SK-N-SH treated with all-trans-retinoic acid at 6 μM for 48 hours (cell line): ENCODE results near the gene FAM229B.

Experiments used
- ATAC-seq: fragments of 200-7000 bp; cut with Tn5 transposase; 3 replicates; pipeline ENCODE4 v1.9.1; 2020; ENCODE audit warnings: mild to moderate bottlenecking, moderate library complexity
- ARNTL ChIP-seq: fragments of 450-650 bp; formaldehyde crosslinking; IDR thresholded peaks from 2 replicates; pipeline ENCODE4 v1.5.0; 2020; ENCODE audit warnings: low read depth, mild to moderate bottlenecking, moderate library complexity, borderline replicate concordance
- CREB5 ChIP-seq: fragments of 250-450 bp; sonication (Bioruptor Pico); IDR thresholded peaks from 2 replicates; pipeline ENCODE4 v1.5.1; 2020; ENCODE audit warnings: low read depth, mild to moderate bottlenecking, moderate library complexity
- CSDC2 ChIP-seq: fragments of 250-450 bp; sonication (Bioruptor Pico); IDR thresholded peaks from 2 replicates; pipeline ENCODE4 v1.5.0; 2020; ENCODE audit warnings: mild to moderate bottlenecking, moderate library complexity
- CSRNP3 ChIP-seq: fragments of 250-450 bp; sonication (Bioruptor Pico); IDR thresholded peaks from 2 replicates; pipeline ENCODE4 v1.5.1; 2021; ENCODE audit warnings: mild to moderate bottlenecking, moderate library complexity
- ESRRG ChIP-seq: fragments of 250-450 bp; sonication (Bioruptor Pico); IDR thresholded peaks from 2 replicates; pipeline ENCODE4 v1.6.1; 2021; ENCODE audit warnings: mild to moderate bottlenecking
- GLIS3 ChIP-seq: fragments of 250-450 bp; sonication (Bioruptor Pico); IDR thresholded peaks from 2 replicates; pipeline ENCODE4 v1.5.0; 2020; ENCODE audit warnings: mild to moderate bottlenecking, moderate library complexity
- ISL1 ChIP-seq: fragments of 250-450 bp; sonication (Bioruptor Pico); IDR thresholded peaks from 2 replicates; pipeline ENCODE4 v2.1.2; 2022; ENCODE audit warnings: mild to moderate bottlenecking, moderate library complexity
- OSR1 ChIP-seq: fragments of 250-450 bp; sonication (Bioruptor Pico); IDR thresholded peaks from 2 replicates; pipeline ENCODE4 v1.8.0; 2022; ENCODE audit warnings: moderate library complexity, mild to moderate bottlenecking, inconsistent platforms
- PATZ1 ChIP-seq: fragments of 250-450 bp; sonication (Bioruptor Pico); IDR thresholded peaks from 2 replicates; pipeline ENCODE4 v1.8.0; 2020; ENCODE audit warnings: mild to moderate bottlenecking, moderate library complexity, borderline replicate concordance
- POU6F1 ChIP-seq: fragments of 250-450 bp; sonication (Bioruptor Pico); IDR thresholded peaks from 2 replicates; pipeline ENCODE4 v1.8.0; 2021; ENCODE audit warnings: low read depth, mild to moderate bottlenecking, moderate library complexity, borderline replicate concordance
- PPARA ChIP-seq: fragments of 250-450 bp; sonication (Bioruptor Pico); IDR thresholded peaks from 2 replicates; pipeline ENCODE4 v1.5.0; 2020; ENCODE audit warnings: mild to moderate bottlenecking, borderline replicate concordance
- RARB ChIP-seq: fragments of 250-450 bp; sonication (Bioruptor Pico); IDR thresholded peaks from 2 replicates; pipeline ENCODE4 v1.8.0; 2021; ENCODE audit warnings: mild to moderate bottlenecking, moderate library complexity
- SNAI2 ChIP-seq: fragments of 250-450 bp; sonication (Bioruptor Pico); IDR thresholded peaks from 2 replicates; pipeline ENCODE4 v1.5.0; 2020; ENCODE audit warnings: mild to moderate bottlenecking, moderate library complexity
- TCF4 ChIP-seq: fragments of 250-450 bp; sonication (Bioruptor Pico); IDR thresholded peaks from 2 replicates; pipeline ENCODE4 v1.8.0; 2021; ENCODE audit warnings: mild to moderate bottlenecking, moderate library complexity, borderline replicate concordance
- TOX ChIP-seq: fragments of 250-450 bp; sonication (Bioruptor Pico); IDR thresholded peaks from 2 replicates; pipeline ENCODE4 v1.8.0; 2021; ENCODE audit warnings: mild to moderate bottlenecking, moderate library complexity, borderline replicate concordance
- ZC3H10 ChIP-seq: fragments of 250-450 bp; sonication (Bioruptor Pico); IDR thresholded peaks from 2 replicates; pipeline ENCODE4 v1.5.1; 2021; ENCODE audit warnings: mild to moderate bottlenecking, moderate library complexity
- ZFP30 ChIP-seq: fragments of 450-650 bp; formaldehyde crosslinking; IDR thresholded peaks from 2 replicates; pipeline ENCODE4 v1.5.0; 2022; ENCODE audit warnings: mild to moderate bottlenecking, moderate library complexity
- ZNF565 ChIP-seq: fragments of 450-650 bp; formaldehyde crosslinking; conservative IDR thresholded peaks from 2 replicates; pipeline ENCODE4 v1.5.0; 2020; ENCODE audit warnings: low read depth, mild to moderate bottlenecking, moderate library complexity
- ZNF70 ChIP-seq: fragments of 450-650 bp; formaldehyde crosslinking; IDR thresholded peaks from 2 replicates; pipeline ENCODE4 v1.5.0; 2020; ENCODE audit warnings: mild to moderate bottlenecking, moderate library complexity
- TF ChIP-seq, protein P1 (sequence below): fragments of 250-450 bp; sonication (Bioruptor Pico); IDR thresholded peaks from 2 replicates; pipeline ENCODE4 v1.5.0; 2020; ENCODE audit warnings: mild to moderate bottlenecking, moderate library complexity

Gene FAM229B

DNA sequence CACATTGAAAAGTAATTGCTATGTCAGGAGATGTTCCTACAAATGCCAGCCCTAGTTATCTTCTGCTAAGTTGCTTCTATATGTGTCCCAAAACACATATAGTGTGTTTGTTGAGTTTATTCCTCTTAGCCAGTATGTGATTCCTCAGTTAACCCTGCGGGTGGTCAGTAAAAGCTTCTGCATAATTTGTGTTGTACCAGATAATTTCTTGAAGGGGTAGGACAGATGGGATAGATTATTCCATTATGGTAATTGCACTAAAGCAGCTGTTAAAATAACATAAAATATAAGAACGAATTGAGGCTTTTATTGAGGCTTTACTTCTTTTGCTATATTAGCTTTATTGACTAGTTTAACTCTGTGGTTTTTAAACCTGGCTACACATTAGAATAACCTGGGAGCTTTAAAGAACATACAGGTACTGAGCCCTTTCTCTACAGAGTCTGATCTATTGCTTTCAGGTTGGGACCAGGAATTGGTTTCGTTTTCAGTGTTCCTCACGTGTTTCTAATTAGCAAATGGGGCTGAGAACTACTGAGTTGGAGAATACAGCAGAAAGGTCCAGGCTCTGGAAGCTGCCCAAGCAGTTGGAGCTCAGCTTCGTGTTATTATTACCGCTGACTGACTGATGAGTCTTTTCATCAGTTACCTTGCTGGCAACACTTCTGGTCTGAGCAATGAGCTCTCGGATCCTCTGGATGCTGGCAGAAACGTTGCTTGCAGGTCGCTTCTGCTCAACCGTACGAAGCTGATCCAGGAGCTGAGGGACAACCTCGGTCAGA, 56.9 kb downstream of the FAM229B start:
- TF ChIP-seq OSR1 (CRISPR knock-in tag) = no peak
- TF ChIP-seq ZNF565 (CRISPR knock-in tag) = no peak
- peak; percentile 65; the same call in 1 of the 2 replicates for TF ChIP-seq TCF4 (CRISPR knock-in tag)
- no peak for TF ChIP-seq ARNTL
- no peak for TF ChIP-seq GLIS3
- TF ChIP-seq CSDC2 (CRISPR knock-in tag) = no peak
- peak; percentile 90 for ATAC-seq

- ATAC-seq = no peak
- TF ChIP-seq OSR1 (CRISPR knock-in tag) (no peak), SNAI2 (no peak), ARNTL (no peak), ZC3H10 (CRISPR knock-in tag) (no peak), GLIS3 (no peak), PATZ1 (no peak), CSRNP3 (CRISPR knock-in tag) (no peak), TOX (CRISPR knock-in tag) (no peak), PPARA (CRISPR knock-in tag) (no peak), ZFP30 (CRISPR knock-in tag) (no peak), ISL1 (CRISPR knock-in tag) (no peak), POU6F1 (no peak), ZNF70 (no peak), RARB (CRISPR knock-in tag) (no peak), CSDC2 (CRISPR knock-in tag) (no peak)
These were observed 57.7 kb downstream of the FAM229B start for GRCh38 chr6:112145080-112145573.

DNA sequence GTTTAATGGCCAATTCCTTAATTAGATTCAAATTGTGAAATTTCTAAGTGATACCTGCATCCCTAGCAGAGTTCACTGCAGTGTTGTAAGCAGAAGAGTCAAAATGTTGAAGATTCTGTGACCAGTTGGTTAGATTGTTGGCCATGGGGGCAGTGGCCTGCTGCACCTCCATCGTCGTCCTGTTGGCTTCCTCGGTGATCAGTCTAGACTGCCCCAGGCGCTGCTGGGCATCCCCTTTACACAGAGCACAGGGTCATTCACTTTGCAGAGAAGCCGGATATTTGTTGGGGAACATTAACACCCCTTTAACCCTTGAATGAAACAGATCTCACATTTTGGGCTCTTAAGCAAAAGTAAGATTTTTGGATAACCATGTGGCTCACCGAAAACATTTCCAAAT, 60.7 kb downstream of the FAM229B start:
- no peak for ATAC-seq
- no peak for TF ChIP-seq CREB5 (CRISPR knock-in tag)
- TF ChIP-seq ARNTL = no peak
- no peak for TF ChIP-seq TCF4 (CRISPR knock-in tag)

DNA sequence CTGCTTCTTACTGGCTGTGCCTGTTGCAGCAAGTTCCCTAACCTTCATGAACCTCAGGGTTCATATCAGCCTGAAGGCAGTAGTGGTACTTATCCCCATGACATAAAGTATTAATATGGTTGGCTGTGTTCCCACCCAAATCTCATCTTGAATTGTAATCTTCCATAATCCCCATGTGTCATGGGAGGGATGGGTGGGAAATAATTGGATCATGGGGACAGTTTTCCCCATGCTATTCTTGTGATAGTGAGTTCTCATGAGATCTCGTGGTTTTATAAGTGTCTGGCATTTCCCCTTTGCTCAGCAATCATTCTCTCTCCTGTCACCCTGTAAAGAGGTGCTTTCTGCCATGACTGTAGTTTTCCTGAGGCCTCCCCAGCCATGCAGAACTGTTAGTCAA, 61.8 kb downstream of the FAM229B start:
- peak; percentile 10; the same call in 1 of the 3 replicates for ATAC-seq
- TF ChIP-seq OSR1 (CRISPR knock-in tag) (no peak), ESRRG (no peak), ISL1 (CRISPR knock-in tag) (no peak), PPARA (CRISPR knock-in tag) (no peak), ZC3H10 (CRISPR knock-in tag) (no peak), ZNF70 (no peak), CREB5 (CRISPR knock-in tag) (no peak), SNAI2 (no peak), TOX (CRISPR knock-in tag) (no peak), RARB (CRISPR knock-in tag) (no peak), GLIS3 (no peak), TCF4 (CRISPR knock-in tag) (no peak), PATZ1 (no peak)
- TF ChIP-seq, protein P1, sequence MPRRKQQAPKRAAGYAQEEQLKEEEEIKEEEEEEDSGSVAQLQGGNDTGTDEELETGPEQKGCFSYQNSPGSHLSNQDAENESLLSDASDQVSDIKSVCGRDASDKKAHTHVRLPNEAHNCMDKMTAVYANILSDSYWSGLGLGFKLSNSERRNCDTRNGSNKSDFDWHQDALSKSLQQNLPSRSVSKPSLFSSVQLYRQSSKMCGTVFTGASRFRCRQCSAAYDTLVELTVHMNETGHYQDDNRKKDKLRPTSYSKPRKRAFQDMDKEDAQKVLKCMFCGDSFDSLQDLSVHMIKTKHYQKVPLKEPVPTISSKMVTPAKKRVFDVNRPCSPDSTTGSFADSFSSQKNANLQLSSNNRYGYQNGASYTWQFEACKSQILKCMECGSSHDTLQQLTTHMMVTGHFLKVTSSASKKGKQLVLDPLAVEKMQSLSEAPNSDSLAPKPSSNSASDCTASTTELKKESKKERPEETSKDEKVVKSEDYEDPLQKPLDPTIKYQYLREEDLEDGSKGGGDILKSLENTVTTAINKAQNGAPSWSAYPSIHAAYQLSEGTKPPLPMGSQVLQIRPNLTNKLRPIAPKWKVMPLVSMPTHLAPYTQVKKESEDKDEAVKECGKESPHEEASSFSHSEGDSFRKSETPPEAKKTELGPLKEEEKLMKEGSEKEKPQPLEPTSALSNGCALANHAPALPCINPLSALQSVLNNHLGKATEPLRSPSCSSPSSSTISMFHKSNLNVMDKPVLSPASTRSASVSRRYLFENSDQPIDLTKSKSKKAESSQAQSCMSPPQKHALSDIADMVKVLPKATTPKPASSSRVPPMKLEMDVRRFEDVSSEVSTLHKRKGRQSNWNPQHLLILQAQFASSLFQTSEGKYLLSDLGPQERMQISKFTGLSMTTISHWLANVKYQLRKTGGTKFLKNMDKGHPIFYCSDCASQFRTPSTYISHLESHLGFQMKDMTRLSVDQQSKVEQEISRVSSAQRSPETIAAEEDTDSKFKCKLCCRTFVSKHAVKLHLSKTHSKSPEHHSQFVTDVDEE (CRISPR knock-in tag) = no peak
- TF ChIP-seq, all 23 proteins: peak for 0
